ENCODE measurements around the gene NRG3. TPM values are rescaled to one million over a fixed set of nuclear protein-coding genes. Genes with fewer than 3 reads are reported as not detected.

Gene NRG3
- total RNA-seq, 1 donor from 2014 or later: 8.2 TPM

DNA sequence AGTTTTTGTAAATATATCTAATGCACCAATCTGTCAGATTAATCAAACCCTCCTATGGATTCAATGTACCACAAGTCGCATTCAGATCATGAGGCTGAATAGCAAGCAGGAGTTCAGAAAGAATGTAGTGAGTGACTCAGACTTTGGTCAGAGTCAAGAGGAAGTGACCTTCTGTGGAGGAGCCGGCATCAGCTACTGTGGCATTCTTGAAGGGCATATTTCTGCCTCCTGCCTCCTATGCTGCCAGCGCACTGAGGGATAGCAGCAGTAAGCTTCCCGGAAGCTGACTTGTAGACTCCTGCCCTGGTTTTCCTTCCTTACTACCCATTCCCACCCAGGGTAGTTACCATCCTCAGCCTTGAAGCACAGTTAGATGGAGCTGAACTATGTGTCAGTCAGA is 867.5 kb downstream of the NRG3 start:
- TF ChIP-seq CTCF (IDR thresholded peaks at IDR 0.05; ENCODE audit: unreplicated experiment): no peak
- H3K27me3 Mint-ChIP-seq (ENCODE audit: unreplicated experiment): peaks cover 2% of the 10 kb centered on the region
- DNase-seq (ENCODE audit: low spot score): no peak
- no peaks in the 10 kb centered on the region for H3K4me1 Mint-ChIP-seq (ENCODE audit: unreplicated experiment)
- no peaks in the 10 kb centered on the region for H3K36me3 Mint-ChIP-seq (ENCODE audit: low read depth, unreplicated experiment)
- no peak overlapping the region for H3K27ac Mint-ChIP-seq (ENCODE audit: unreplicated experiment)
- H3K4me3 Mint-ChIP-seq (ENCODE audit: unreplicated experiment): no peak overlapping the region
- H3K9me3 Mint-ChIP-seq (ENCODE audit: unreplicated experiment): no peaks in the 10 kb centered on the region

- H3K27ac Mint-ChIP-seq (ENCODE audit: unreplicated experiment): no peak overlapping the region
- H3K4me1 Mint-ChIP-seq (ENCODE audit: unreplicated experiment): no peaks in the 10 kb centered on the region
- no peaks in the 10 kb centered on the region for H3K9me3 Mint-ChIP-seq (ENCODE audit: unreplicated experiment)
- no peaks in the 10 kb centered on the region for H3K36me3 Mint-ChIP-seq (ENCODE audit: low read depth, unreplicated experiment)
- H3K27me3 Mint-ChIP-seq (ENCODE audit: unreplicated experiment): peaks cover 2% of the 10 kb centered on the region
- no peak for TF ChIP-seq CTCF (IDR thresholded peaks at IDR 0.05; ENCODE audit: unreplicated experiment)
- H3K4me3 Mint-ChIP-seq (ENCODE audit: unreplicated experiment): no peak overlapping the region
- DNase-seq (ENCODE audit: low spot score): no peak
Observed at GRCh38 chr10:82742898-82743297, 867.9 kb downstream of the NRG3 start.

GRCh38 chr10:82750538-82750937 is 875.5 kb downstream of the NRG3 start:
- Mint-ChIP-seq H3K4me1 (ENCODE audit: unreplicated experiment) (peaks cover 6% of the 10 kb centered on the region), H3K27ac (ENCODE audit: unreplicated experiment) (no peak overlapping the region), H3K36me3 (ENCODE audit: low read depth, unreplicated experiment) (no peaks in the 10 kb centered on the region), H3K27me3 (ENCODE audit: unreplicated experiment) (no peaks in the 10 kb centered on the region), H3K9me3 (ENCODE audit: unreplicated experiment) (no peaks in the 10 kb centered on the region), H3K4me3 (ENCODE audit: unreplicated experiment) (no peak overlapping the region)
- DNase-seq (ENCODE audit: low spot score): no peak
- TF ChIP-seq CTCF (IDR thresholded peaks at IDR 0.05; ENCODE audit: unreplicated experiment): no peak

DNA sequence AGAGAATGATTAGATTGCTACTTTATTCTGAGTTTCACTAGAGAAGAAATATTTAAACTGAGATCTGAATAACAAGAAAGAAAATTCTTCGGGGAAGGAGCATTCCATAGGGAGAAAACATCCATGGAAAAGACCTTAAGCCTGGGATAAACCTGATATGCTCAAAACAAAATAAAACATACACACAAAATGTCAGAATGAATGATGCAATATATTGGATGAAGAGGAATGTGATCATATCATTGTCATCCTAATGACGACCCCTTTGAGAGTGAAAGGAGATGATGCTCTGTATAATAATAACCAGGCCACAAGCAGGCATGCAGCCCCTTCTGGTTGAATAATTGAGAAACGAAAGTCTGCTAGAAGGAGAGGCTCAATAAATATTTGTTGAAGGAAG is 882.4 kb downstream of the NRG3 start:
- no peaks in the 10 kb centered on the region for H3K36me3 Mint-ChIP-seq (ENCODE audit: low read depth, unreplicated experiment)
- no peak overlapping the region for H3K27ac Mint-ChIP-seq (ENCODE audit: unreplicated experiment)
- no peak for TF ChIP-seq CTCF (IDR thresholded peaks at IDR 0.05; ENCODE audit: unreplicated experiment)

GRCh38 chr10:82757901-82758300 is 882.9 kb downstream of the NRG3 start:
- Mint-ChIP-seq H3K9me3 (ENCODE audit: unreplicated experiment) (no peaks in the 10 kb centered on the region), H3K4me1 (ENCODE audit: unreplicated experiment) (peaks cover 6% of the 10 kb centered on the region), H3K27ac (ENCODE audit: unreplicated experiment) (no peak overlapping the region), H3K36me3 (ENCODE audit: low read depth, unreplicated experiment) (no peaks in the 10 kb centered on the region), H3K27me3 (ENCODE audit: unreplicated experiment) (no peaks in the 10 kb centered on the region), H3K4me3 (ENCODE audit: unreplicated experiment) (no peak overlapping the region)
- TF ChIP-seq CTCF (IDR thresholded peaks at IDR 0.05; ENCODE audit: unreplicated experiment): no peak
- no peak for DNase-seq (ENCODE audit: low spot score)

More for the DNA sequence above, 882.4 kb downstream of the NRG3 start:
- H3K4me3 Mint-ChIP-seq (ENCODE audit: unreplicated experiment): no peak overlapping the region
- peaks cover 6% of the 10 kb centered on the region for H3K4me1 Mint-ChIP-seq (ENCODE audit: unreplicated experiment)
- no peaks in the 10 kb centered on the region for H3K9me3 Mint-ChIP-seq (ENCODE audit: unreplicated experiment)
- H3K27me3 Mint-ChIP-seq (ENCODE audit: unreplicated experiment): no peaks in the 10 kb centered on the region
- no peak for DNase-seq (ENCODE audit: low spot score)
